Measurements from ENCODE around the gene ATG16L2.
"Not testable (repeated sequence)": the region's sequence is repeated elsewhere in the genome, so short reads cannot be mapped to it uniquely, and the experiment has no call there.

Gene ATG16L2

DNA sequence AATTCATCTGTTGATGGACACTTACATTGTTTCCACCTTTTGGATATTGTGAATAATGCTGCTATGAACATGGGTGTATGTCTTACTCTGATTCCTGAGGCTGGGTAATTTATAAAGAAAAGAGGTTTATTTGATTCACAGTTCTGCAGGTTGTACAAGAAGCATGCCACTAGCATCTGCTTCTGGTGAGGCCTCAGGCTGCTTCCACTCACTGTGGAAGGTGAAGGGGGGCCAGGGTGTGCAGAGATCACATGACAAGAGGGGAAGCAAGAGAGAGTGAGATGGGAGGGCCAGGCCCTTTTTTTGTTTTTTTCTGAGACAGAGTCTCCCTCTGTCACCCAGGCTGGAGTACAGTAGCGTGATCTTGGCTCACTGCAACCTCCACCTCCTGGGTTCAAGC, 7.8 kb upstream of the ATG16L2 start:
- DNase-seq (ENCODE audit: low read depth): not testable (repeated sequence)

DNA sequence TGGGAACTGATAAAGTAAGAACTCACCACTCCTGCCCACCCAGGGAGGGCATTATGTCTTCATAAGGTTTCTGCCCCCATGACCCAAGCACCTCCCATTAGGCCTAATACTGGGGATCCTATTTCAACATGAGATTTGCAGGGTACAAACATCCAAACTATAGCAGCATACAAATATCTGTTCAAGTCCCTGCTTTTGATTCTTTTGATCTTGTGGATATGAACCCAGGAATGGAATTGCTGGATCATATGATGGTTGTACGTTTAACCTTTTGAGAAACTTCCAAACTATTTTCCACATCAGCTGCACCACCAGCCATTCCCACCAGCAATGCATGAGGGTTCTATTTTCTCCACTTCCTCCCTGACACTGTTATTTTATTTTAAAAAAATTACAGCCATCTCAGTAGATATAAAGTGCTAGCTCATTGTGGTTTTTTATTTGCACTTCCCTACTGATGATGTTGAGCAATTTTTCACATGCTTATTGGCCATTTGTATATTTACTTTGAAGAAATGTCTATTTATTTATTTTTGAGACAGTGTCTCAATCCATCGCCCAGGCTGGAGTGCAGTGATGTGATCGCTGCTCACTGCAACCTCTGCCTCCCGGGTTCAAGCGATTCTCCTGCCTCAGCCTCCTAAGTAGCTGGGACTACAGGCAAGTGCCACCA, 7.1 kb upstream of the ATG16L2 start:
- DNase-seq (ENCODE audit: low read depth): no peak

DNA sequence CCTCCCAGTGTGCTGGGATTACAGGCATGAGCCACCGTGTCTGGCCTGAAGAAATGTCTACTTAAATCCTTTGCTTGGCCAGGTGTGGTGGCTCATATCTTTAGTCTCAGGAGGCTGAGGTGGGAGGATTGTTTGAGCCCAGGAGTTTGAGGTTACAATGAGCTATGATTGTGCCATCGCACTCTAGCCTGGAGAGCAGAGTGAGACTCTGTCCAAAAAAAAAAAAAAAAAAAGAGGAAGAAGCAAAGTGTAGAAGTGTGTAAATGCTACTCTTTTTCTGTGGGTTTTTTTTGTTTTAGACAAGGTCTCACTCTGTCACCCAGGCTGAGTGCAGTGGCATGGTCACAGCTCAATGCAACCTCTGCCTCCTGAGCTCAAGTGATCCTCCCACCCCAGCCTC, 6.4 kb upstream of the ATG16L2 start:
- DNase-seq (ENCODE audit: low read depth): no peak

DNA sequence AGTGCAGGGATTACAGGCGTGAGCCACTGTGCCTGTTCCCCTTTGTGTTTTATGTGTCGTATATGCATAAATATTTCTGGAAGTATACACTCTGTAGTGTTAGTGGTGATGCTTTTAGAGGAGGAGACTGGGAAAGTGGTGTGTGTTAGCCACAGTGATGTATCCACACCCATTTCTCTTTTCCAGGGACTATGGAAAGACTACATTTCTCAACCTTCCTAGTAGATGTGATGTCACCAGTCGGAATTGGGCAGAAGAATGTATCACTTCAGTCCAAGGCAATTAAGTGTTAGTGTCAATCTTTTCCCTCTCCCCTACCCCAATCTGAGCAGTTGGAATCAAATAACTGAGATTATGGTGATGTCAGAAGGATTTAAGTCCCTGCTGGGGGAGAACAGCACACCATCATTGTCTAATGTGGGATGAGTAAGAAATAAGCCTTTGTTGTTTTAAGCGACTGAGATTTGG, 5.8 kb upstream of the ATG16L2 start:
- DNase-seq (ENCODE audit: low read depth): no peak

DNA sequence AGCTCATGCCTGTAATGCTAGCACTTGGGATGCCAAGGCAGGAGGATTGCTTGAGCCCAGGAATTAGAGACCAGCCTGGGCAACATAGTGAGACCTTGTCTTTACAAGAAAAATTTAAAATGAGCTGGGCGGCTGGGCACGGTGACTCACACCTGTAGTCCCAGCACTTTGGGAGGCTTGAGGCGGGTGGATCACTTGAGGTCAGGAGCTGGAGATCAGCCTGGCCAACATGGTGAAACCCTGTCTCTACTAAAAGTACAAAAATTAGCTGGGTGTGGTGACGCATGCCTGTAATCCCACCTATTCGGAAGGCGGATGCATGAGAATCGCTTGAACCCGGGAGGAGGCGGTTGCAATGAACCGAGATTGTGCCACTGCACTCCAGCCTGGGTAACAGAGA, 2.5 kb upstream of the ATG16L2 start:
- not testable (repeated sequence) for DNase-seq (ENCODE audit: low read depth)

DNA sequence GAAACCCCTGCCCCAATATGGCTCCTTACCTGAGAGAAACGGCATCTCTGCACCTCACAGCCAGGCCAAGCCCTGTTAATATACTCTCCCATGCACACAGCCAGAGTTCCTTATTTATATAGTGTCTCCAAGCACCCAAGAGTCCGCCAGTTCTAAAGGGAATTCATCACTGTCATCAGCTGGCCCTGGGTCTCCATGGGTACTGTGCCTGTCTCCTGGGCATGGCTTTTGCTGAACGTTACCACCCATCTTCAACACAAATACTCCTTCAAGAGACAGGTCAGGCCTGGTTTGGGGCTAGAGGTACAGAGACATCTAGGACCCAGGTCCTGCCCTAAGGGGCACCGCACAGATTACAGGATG, 1.6 kb upstream of the ATG16L2 start:
- DNase-seq (ENCODE audit: low read depth): no peak

DNA sequence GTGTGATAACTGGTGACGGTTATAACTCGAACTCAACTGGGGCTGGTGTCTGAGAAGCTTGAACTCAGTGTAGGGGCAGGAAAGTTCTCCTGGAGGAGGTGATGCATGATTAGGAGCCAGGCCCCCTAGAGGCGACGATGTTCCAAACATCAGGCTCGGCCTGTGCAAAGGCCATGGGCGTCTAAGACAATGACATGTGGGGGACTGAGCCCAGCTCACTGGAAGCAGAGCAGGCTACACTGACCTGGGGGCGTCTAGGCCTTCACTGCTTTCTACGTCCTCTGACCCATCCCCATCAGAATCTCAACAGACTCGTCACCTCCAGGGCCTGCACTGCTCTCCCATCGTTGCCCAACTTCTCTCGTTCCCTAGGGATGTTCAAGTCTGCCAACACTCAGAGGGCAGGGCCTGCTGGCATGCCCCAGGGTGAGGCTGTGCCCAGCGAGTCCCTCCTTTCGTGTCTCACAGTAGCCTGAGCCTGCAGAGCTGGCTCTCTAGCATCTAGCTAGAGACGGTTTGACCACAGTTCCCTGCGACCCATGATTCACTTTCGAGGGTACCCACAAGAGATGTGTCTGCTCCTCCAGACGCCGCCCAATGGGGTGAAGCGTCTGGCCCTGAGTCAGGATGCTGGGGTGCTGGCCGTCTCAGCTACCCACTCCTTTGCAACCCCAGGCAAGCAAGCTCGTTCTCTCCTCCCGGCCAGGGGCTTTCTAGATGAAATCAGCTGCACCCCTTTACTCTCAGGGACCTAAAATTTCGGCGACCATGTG, 1.1 kb upstream of the ATG16L2 start:
- DNase-seq (ENCODE audit: low read depth): peak; percentile 59

DNA sequence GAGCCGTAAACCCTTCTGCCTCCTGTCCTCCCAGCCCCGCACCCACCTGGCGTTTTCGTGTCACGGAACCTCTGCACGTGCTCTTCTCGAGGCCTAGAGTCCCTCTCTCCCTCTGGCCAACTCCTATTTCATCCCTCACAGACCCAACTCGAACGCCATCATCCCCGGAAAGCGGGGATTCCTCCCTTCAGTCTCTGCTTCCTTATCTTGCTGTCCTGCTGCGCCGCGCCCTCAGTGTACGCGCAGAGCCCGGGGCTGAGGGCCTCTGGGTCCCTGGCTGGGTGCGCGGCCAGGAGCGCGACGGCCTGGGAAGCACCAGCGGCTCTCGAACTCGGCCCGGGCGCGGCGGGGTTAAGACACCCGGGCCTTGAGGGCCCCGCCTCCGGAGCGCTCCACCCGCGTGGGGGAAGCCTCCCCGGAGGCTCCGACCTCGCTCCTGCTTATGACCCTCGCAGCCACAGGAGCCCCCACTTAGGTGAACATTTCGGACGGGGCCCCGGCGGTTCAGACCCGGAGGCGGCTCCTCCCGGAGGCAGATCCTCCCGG, 398 bp upstream of the ATG16L2 start:
- peak; percentile 69 for DNase-seq (ENCODE audit: low read depth)

DNA sequence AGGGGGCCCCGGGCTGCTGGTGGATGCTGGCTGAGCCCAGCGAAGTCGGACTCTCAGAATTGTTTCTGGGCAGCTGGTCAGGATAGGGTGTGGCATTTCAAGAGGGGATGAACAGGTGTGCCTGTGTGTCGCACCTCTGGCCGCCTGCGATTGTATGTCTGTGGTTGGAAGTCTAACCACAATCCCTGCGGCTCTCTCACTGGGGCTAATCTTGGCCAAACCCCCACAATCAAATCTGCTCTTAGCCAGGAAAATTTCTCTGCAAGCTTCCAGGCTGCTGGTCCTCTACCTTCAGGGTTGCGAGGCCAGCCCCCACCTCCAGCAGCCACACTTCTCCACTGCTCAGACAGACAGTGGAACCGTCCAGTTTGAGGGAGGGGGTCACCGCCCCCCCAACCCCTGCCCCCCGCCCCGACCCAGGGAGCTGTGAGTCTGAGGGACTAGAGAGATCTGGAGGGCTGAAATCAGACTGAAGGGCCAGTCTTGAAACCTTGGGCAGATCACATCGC, 953 bp downstream of the ATG16L2 start:
- DNase-seq (ENCODE audit: low read depth): no peak

DNA sequence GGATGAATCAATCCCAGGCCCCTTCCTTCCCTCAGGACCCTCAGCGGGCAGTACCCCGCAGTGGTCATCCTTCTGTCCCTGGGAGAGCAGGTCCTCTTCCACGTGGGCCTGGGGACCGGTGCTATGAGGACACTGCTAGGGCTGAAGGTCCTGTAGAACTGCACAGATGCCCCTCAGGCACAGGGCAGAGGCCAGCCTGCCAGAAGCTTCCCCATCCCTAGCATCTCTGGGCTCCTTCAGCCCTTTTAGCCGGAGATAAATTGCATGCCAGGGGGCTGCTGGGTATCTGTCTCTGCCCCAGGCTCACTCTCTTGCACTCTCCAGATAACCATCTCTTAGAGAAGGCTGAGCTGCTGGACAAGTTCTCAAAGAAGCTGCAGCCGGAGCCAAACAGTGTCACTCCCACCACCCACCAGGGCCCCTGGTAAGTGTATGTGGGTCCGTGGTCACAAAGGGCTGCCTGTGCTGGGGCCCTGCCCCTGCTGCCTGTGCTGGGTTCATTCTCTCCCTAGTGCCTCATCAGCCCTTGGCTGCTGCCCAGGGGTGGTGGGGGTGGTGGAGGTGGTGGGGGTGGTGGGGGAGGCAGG, 2.3 kb downstream of the ATG16L2 start:
- DNase-seq (ENCODE audit: low read depth): no peak

DNA sequence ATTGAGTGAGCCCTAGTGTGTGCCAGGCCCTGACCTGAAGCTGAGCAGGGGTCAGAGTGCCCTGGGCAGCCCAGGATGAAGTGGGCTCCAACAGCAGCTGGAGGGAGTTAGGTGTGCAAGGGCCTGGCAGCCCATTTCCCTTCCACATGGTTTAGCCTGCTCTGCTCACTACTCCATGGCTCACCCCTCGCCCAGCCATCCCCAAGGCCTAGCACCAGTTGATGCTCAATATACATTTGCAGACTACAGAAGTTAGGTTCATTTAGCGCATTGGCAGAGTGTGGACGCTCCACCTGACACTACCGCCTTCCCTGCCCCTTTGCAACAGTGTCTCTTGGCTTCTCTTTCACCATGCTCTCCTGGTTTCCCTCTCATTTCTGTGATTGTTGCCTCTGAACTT, 3.8 kb downstream of the ATG16L2 start:
- no peak for DNase-seq (ENCODE audit: low read depth)

DNA sequence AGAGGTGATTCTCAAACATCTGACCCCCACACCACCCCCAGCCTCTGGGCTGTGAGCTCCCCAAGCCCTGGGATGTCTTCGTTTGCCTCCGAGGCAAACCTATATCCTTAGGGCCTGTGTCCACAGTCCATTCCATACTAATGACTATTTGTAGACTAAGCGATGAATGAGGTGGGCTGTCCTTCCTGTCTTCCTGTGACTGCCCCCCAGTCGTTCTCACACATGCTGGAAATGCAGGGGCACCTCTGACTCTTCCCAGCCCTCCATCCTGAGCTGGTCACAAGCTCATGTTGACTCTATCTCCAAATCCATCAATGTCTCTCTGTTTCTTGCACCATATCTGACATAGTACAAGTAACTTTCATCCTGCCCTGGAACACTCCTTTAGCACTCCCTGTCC, 4.8 kb downstream of the ATG16L2 start:
- no peak for DNase-seq (ENCODE audit: low read depth)

DNA sequence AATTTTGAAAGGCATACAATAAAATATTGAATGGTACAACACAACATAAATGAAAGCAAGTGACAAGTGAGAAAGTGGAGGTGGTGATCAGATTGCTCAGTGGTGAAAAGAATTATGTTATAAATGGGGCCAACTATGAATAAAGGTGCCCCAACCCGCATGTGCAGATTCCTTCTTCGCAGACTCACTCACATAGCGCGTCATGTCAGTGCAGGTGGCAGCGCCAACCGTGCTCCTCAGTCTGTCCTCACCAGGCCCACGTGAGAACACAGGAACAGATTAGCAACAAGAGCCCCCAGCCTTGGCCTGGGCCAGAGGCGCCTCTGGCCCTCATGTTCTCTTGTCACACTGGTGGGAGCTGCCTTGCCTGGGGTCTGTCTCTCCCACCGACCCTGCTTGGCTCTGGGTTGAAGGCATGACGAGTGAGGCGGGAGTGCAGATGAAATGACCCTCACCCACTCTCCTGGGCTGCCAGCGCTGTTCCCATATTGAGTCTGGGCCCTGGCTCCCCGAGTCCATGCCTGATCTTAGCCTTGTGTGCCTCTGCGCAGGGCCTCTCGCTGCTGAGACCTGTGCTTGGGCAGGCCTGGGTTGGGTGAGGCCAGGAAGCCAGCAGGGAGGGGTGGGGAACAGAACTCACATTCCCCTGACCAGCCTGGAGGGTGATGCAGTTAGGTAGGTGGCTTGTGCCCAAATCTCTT, 6.4 kb downstream of the ATG16L2 start:
- DNase-seq (ENCODE audit: low read depth): no peak

DNA sequence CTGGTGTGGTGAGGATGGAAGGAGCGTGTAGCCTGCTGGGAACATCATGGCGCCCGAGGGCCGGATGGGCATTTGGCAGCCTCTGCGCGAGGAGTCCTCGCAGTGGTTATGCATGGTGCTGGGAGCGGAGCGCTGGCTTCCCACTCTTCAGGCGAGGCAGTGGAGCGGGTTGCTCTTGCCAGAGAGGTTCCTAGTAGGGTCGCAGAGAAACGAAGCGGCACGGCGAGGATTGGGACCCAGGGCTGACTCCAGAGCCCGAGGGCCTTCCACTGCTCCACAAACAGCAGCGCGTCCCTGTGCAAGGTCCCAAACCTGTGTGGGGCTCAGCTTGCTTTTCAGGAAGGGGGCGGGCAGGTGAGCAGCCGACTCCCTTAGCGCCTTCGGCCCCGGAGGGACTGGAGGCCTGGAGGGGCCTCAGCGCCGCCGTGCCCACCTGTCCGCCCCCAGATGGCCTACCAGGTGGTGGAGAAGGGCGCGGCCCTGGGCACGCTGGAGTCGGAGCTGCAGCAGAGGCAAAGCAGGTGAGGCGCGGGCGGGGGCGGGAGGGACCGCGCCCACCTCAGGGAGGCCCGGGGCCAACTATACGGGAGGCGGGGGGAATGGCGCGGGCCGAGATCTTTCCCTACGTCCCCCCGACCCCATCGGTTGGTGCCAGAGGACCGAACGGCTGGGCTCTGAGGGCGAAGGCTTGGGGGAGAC, 7.2 kb downstream of the ATG16L2 start:
- no peak for DNase-seq (ENCODE audit: low read depth)

DNA sequence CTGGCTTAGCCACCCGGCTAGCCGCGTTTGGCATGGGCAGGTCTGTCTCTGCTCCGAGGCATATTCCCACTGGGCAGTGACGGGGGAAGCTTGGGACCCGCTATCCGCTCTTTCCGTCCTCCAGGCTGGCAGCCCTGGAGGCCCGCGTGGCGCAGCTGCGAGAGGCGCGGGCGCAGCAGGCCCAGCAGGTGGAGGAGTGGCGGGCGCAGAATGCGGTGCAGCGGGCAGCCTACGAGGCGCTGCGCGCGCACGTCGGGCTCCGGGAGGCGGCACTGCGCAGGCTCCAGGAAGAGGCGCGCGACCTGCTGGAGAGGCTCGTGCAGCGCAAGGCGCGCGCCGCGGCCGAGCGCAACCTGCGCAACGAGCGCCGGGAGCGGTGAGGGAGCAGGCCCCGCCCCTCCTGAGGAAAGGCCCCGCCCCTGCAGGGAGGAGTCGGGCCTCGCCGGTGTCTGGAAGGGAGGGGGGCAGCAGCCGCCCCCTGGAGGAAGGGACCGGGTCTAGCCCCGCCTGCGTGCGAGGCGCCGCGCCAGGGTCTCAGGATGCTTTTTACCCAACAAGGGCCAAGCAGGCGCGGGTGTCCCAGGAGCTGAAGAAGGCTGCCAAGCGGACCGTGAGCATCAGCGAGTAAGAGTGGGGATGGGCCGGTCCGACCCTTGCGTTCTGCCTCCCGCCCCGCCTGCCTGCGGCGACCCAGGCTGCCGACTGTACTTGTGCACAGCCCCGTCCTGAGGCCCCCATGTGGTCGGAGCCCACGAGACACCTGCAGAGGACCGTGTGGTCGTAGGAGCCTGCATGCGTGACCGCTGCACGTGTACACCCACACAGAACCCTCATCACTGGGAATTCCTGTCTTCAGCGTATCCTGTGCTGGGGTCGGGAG, 7.9 kb downstream of the ATG16L2 start:
- DNase-seq (ENCODE audit: low read depth): peak; percentile 78

DNA sequence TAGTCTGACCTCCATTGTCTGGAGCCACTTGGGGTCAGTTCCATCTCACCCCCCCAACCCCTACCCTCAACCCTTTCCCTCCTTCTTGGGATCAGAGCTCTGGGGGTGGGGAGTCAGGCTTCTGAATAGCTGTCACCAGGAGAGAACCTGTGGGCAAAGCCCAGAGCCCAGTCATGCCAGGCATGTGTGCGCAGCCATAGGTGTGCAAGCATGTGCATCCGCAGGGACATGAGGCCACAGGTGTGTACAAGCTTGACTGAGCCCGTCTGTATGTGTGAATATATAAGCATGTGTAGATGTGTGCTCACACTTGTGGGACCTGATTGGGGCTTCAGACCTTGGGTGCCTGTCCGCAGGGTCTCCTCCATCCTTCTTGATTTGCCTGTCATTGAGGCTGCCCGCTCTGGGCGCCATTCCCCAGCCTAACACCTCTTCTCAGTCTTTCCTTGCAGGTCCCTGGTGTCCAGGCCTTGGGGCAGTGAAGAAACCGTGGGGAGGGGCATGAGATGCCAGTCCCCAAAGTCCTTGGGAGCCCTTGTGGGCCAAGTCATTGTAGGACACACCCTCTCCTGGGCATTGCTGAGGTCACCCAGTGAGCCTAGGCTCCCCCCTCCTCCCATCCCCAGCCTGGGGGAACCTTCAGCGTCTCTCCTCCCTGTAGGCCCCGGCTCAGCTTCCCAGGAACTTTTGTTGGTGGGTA, 9.0 kb downstream of the ATG16L2 start:
- DNase-seq (ENCODE audit: low read depth): no peak

DNA sequence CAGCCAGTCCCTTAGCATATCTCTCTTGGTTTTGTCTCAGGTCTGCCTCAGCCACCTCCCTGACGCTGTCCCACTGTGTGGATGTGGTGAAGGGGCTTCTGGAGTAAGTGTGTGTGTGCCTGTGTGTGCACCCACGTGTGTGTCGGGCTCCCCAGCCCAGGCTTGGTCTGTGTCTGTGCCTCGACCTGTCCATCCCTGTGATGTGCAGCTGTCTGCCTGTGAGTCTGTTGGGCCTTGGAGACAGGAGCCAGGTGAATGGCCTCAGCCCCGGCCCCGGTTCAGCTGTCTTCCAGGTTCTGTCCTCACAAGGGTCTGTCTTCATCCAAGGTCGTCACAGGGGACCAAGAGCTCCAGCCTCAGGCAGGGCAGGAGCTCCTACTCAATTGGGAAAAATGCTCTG, 9.8 kb downstream of the ATG16L2 start:
- DNase-seq (ENCODE audit: low read depth): no peak

DNA sequence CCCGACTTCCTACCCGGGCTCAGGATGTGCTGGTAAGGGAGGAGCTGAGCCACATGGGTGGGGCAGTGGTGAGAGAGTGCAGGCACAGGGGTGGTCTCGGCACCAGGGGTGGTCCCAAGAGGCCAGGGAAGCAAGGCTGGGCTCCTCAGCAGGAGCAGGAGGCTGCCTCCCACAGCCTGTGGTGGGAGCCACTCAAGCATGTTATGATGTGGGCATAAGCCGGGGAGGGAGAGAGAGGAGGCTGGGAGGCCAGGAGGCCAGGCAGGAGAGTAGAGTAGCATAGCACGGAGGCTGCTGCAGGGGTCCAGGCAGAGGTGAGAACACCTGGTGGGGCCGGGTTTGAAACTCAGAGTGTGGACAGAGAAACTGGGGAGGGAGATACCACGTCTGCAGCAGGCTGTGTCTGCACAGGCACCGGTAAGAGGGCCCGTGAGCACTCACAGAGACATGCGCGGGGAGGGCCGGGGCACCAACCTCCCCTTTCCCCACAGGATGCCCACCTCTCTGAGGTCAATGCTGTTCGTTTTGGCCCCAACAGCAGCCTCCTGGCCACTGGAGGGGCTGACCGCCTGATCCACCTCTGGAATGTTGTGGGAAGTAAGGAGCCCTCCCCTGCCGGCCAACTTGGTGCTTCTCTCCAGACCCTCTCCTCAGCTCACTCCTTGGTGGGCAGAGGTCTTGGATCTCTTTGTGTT, 10.7 kb downstream of the ATG16L2 start:
- no peak for DNase-seq (ENCODE audit: low read depth)

DNA sequence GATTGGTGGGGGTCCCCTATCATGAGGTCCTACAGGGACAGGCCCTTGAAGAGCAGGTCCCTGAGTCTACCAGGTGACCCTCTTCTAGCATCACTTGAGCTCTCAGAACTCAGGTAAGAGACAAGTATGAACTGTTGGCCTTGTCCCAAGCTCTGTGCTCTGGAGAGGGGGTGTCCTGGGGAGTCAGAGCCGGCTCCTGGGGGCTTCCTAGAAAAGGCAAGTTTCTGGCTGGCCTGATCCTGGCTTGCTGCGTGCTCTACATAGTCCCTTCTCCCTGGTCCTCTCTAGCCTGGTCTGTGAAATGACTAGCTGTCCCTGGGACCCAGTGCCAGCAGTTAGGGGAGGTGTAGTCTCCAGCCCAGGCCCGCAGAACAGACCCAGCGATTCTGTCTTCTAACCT, 11.4 kb downstream of the ATG16L2 start:
- DNase-seq (ENCODE audit: low read depth): no peak
